Measurements from ENCODE around the gene ADAMTS16. TPM values are rescaled to one million over a fixed set of nuclear protein-coding genes. Genes with fewer than 3 reads are reported as not detected.

ADAMTS16 gene
- total RNA-seq, 3 donors from 2014 or later, result 0.15 to 1.3 (median 0.33) TPM

GRCh38 chr5:5182508-5183188 is 42.5 kb downstream of the ADAMTS16 start:
- no peaks in the 10 kb centered on the region for H3K9me3 ChIP-seq
- intact Hi-C loops (cut with DNase I; ENCODE audit: low total_unique reads), result no loop called here
- TF ChIP-seq POLR2A (IDR thresholded peaks at IDR 0.05) (no peak), CTCF (IDR thresholded peaks at IDR 0.05) (no peak), POLR2AphosphoS5 (IDR thresholded peaks at IDR 0.05) (no peak)

GRCh38 chr5:5183189-5183699 is 43.1 kb downstream of the ADAMTS16 start:
- Histone ChIP-seq H3K4me1 (no peaks in the 10 kb centered on the region), H3K27ac (no peak overlapping the region), H3K4me3 (no peak overlapping the region), H3K9me3 (no peaks in the 10 kb centered on the region), H3K36me3 (no peaks in the 10 kb centered on the region), H3K27me3 (no peaks in the 10 kb centered on the region)
- intact Hi-C loops (cut with DNase I; ENCODE audit: low total_unique reads), result no loop called here
- no peak for TF ChIP-seq CTCF (IDR thresholded peaks at IDR 0.05)
- no peak for TF ChIP-seq POLR2AphosphoS5 (IDR thresholded peaks at IDR 0.05)
- no peak for TF ChIP-seq POLR2A (IDR thresholded peaks at IDR 0.05)
- DNase-seq (ENCODE audit: low spot score in 2 of 2), result no peak

More at GRCh38 chr5:5182508-5183188, 42.5 kb downstream of the ADAMTS16 start:
- Histone ChIP-seq H3K27ac (no peak overlapping the region), H3K27me3 (no peaks in the 10 kb centered on the region), H3K4me3 (no peak overlapping the region), H3K36me3 (no peaks in the 10 kb centered on the region), H3K4me1 (no peaks in the 10 kb centered on the region)
- no peak for DNase-seq (ENCODE audit: low spot score in 2 of 2)

- intact Hi-C loops (cut with DNase I; ENCODE audit: low total_unique reads), result no loop called here
- H3K36me3 ChIP-seq, result no peaks in the 10 kb centered on the region
- H3K27me3 ChIP-seq, result no peaks in the 10 kb centered on the region
- H3K9me3 ChIP-seq, result no peaks in the 10 kb centered on the region
- no peaks in the 10 kb centered on the region for H3K4me1 ChIP-seq
- TF ChIP-seq POLR2AphosphoS5 (IDR thresholded peaks at IDR 0.05), result no peak
- TF ChIP-seq POLR2A (IDR thresholded peaks at IDR 0.05), result no peak
- TF ChIP-seq CTCF (IDR thresholded peaks at IDR 0.05), result no peak
- DNase-seq (ENCODE audit: low spot score in 2 of 2), result no peak
- H3K4me3 ChIP-seq, result no peak overlapping the region
- H3K27ac ChIP-seq, result no peak overlapping the region
Observed at GRCh38 chr5:5183933-5184332, 43.8 kb downstream of the ADAMTS16 start.

DNA sequence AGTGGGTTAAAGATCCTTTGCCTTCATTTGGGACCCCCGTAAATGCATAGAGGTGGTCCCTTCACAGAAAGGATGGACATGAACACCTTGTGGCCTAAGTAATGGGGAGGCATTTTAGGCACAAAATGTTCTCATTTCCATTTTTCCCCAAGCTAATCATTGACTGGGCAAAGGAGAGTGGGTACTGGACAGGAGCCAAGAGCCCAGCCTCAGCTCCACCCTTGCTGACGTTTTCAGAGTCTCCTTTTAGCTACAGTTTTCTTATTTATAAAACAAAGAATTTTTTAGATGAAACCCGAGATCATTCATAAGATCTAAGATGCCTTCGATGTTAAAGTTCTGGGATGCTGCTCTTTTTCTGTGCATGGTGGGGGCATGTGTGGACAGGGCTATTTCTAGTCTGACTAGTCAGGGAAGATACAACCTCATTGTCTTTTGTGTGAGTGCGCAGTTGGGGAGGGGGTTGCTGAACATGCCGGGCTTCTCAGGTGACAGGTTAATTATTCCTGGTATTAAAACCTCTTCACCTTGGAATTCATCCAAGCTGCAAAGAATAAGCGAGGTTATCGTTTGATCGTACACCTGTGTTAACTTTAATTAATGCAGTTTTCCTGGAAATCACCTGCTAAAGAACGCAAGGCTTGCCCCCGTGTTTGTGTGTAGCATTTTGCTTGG is 48.4 kb downstream of the ADAMTS16 start:
- no peak for TF ChIP-seq CTCF (IDR thresholded peaks at IDR 0.05)
- TF ChIP-seq POLR2AphosphoS5 (IDR thresholded peaks at IDR 0.05), result no peak
- TF ChIP-seq POLR2A (IDR thresholded peaks at IDR 0.05), result no peak
- Histone ChIP-seq H3K9me3 (no peaks in the 10 kb centered on the region), H3K4me3 (no peak overlapping the region), H3K36me3 (no peaks in the 10 kb centered on the region), H3K27me3 (no peaks in the 10 kb centered on the region), H3K27ac (no peak overlapping the region), H3K4me1 (no peaks in the 10 kb centered on the region)
- intact Hi-C loops (cut with DNase I; ENCODE audit: low total_unique reads), result no loop called here
- no peak for DNase-seq (ENCODE audit: low spot score in 2 of 2)

GRCh38 chr5:5189051-5189430 is 48.9 kb downstream of the ADAMTS16 start:
- Histone ChIP-seq H3K9me3 (no peaks in the 10 kb centered on the region), H3K4me3 (no peak overlapping the region), H3K27me3 (no peaks in the 10 kb centered on the region), H3K4me1 (no peaks in the 10 kb centered on the region), H3K27ac (no peak overlapping the region), H3K36me3 (no peaks in the 10 kb centered on the region)
- TF ChIP-seq CTCF (IDR thresholded peaks at IDR 0.05), result no peak
- no peak for TF ChIP-seq POLR2A (IDR thresholded peaks at IDR 0.05)
- no peak for TF ChIP-seq POLR2AphosphoS5 (IDR thresholded peaks at IDR 0.05)
- no peak for DNase-seq (ENCODE audit: low spot score in 2 of 2)
- intact Hi-C loops (cut with DNase I; ENCODE audit: low total_unique reads), result no loop called here
